HG02973 (cell line): ENCODE data around the gene IAPP.
"Not testable (repeated sequence)": the region's sequence is repeated elsewhere in the genome, so short reads cannot be mapped to it uniquely, and the experiment has no call there.

ENCODE experiments used
- ATAC-seq: cut with Tn5 transposase; IDR thresholded peaks from one replicate; pipeline ENCODE4 v1.9.1; 2021; ENCODE audit warnings: moderate library complexity; ENCODE audit not compliant: unreplicated experiment

Gene IAPP

GRCh38 chr12:21370845-21371449, 1.8 kb upstream of the IAPP start:
- no peak for ATAC-seq

GRCh38 chr12:21379218-21379617, 6.5 kb downstream of the IAPP start:
- ATAC-seq = no peak

- not testable (repeated sequence) for ATAC-seq
Observed at GRCh38 chr12:21381320-21381719, 8.6 kb downstream of the IAPP start.

GRCh38 chr12:21384261-21384660, 11.6 kb downstream of the IAPP start:
- no peak for ATAC-seq

GRCh38 chr12:21387174-21387573, 14.5 kb downstream of the IAPP start:
- no peak for ATAC-seq

- ATAC-seq = no peak
Observed at GRCh38 chr12:21392384-21392783, 19.7 kb downstream of the IAPP start.

- ATAC-seq = not testable (repeated sequence)
Observed at GRCh38 chr12:21394828-21395626, 22.3 kb downstream of the IAPP start.

GRCh38 chr12:21413369-21414277, 40.9 kb downstream of the IAPP start:
- no peak for ATAC-seq

- ATAC-seq = no peak
Observed at GRCh38 chr12:21416511-21417121, 43.9 kb downstream of the IAPP start.

- not testable (repeated sequence) for ATAC-seq
Observed at GRCh38 chr12:21418398-21418797, 45.7 kb downstream of the IAPP start.

GRCh38 chr12:21419009-21419699, 46.5 kb downstream of the IAPP start:
- ATAC-seq = not testable (repeated sequence)

GRCh38 chr12:21428241-21428640, 55.5 kb downstream of the IAPP start:
- ATAC-seq = no peak
